HG03565 (cell line): ENCODE results near the gene GRHPR.

Experiments
- ATAC-seq: cut with Tn5 transposase; IDR thresholded peaks from one replicate; pipeline ENCODE4 v1.9.1; 2021; ENCODE audit warnings: mild to moderate bottlenecking, moderate library complexity; ENCODE audit not compliant: unreplicated experiment

The GRHPR gene

GRCh38 chr9:37398464-37399025, 24.0 kb upstream of the GRHPR start:
- ATAC-seq, result no peak

GRCh38 chr9:37399336-37399735, 23.2 kb upstream of the GRHPR start:
- ATAC-seq, result no peak

- no peak for ATAC-seq
Observed at GRCh38 chr9:37404590-37404989, 17.9 kb upstream of the GRHPR start.

- no peak for ATAC-seq
Observed at GRCh38 chr9:37405350-37405749, 17.1 kb upstream of the GRHPR start.

- no peak for ATAC-seq
Observed at GRCh38 chr9:37405764-37406380, 16.6 kb upstream of the GRHPR start.

- ATAC-seq, result no peak
Observed at GRCh38 chr9:37406603-37407401, 15.7 kb upstream of the GRHPR start.

GRCh38 chr9:37407468-37407867, 15.0 kb upstream of the GRHPR start:
- ATAC-seq, result no peak

GRCh38 chr9:37408933-37409710, 13.4 kb upstream of the GRHPR start:
- peak; percentile 78 for ATAC-seq

- ATAC-seq, result no peak
Observed at GRCh38 chr9:37410354-37410861, 12.1 kb upstream of the GRHPR start.

GRCh38 chr9:37410969-37411785, 11.3 kb upstream of the GRHPR start:
- ATAC-seq, result peak; percentile 23

- ATAC-seq, result no peak
Observed at GRCh38 chr9:37412431-37413151, 9.9 kb upstream of the GRHPR start.

GRCh38 chr9:37413311-37413710, 9.2 kb upstream of the GRHPR start:
- no peak for ATAC-seq

- ATAC-seq, result no peak
Observed at GRCh38 chr9:37414503-37414943, 8.0 kb upstream of the GRHPR start.

- ATAC-seq, result peak; percentile 30
Observed at GRCh38 chr9:37415011-37415719, 7.3 kb upstream of the GRHPR start.

- no peak for ATAC-seq
Observed at GRCh38 chr9:37417252-37417803, 5.2 kb upstream of the GRHPR start.

GRCh38 chr9:37417857-37418618, 4.5 kb upstream of the GRHPR start:
- ATAC-seq, result no peak

- no peak for ATAC-seq
Observed at GRCh38 chr9:37419204-37419603, 3.3 kb upstream of the GRHPR start.
